ENCODE measurements around the gene GMFB. TPM values are rescaled to one million over a fixed set of nuclear protein-coding genes. Genes with fewer than 3 reads are reported as not detected.

GMFB gene
- total and polyA plus RNA-seq, 10 of the 15 experiments (the other 5 are each of a cell fraction or from before 2014, with no cell fraction given) = 29.3 to 71.0 (median 50.8) TPM

- Histone ChIP-seq H3K4me3 (no peak overlapping the region), H3K36me3 (ENCODE audit: control insufficient read depth in 2 of 2, insufficient read depth in 2 of 2, low read length in 1 of 2) (no peaks in the 10 kb centered on the region; a peak in 1 of 4 replicates), H3K27me3 (replicated peaks in 1 of 2; ENCODE audit: control insufficient read depth in 2 of 2, insufficient read depth in 2 of 2, low read length in 1 of 2) (no peaks in the 10 kb centered on the region), H3K9ac (ENCODE audit: control insufficient read depth, insufficient read depth, low read length) (no peak overlapping the region), H4K20me1 (ENCODE audit: control insufficient read depth, insufficient read depth) (no peaks in the 10 kb centered on the region), H3K4me2 (ENCODE audit: control insufficient read depth, insufficient read depth) (no peak overlapping the region), H3K27ac (ENCODE audit: control insufficient read depth, insufficient read depth) (no peak overlapping the region), H3K79me2 (ENCODE audit: control insufficient read depth, insufficient read depth, low read length) (no peaks in the 10 kb centered on the region), H3K9me3 (replicated peaks; ENCODE audit: control insufficient read depth, insufficient read depth, low read length) (no peaks in the 10 kb centered on the region), H3K4me1 (ENCODE audit: control insufficient read depth, insufficient read depth, low read length) (peaks cover 3% of the 10 kb centered on the region; the same call in 1 of the 2 replicates), H2AFZ (ENCODE audit: control insufficient read depth, low read depth, low read length) (no peak overlapping the region)
- POLR2A ChIA-PET = interaction anchor here (0.6 kb wide), 1 partner anchor 377 kb away, joined by 3 read pairs; no protein-coding TSS in a partner anchor
- RAD21 ChIA-PET (ENCODE audit: unreplicated experiment) = interaction anchor here (1.2 kb wide), 1 partner anchor 28 kb away, joined by 3 read pairs; the partner anchor contains the start of gene CGRRF1
- FAIRE-seq (no peak), DNase-seq (ENCODE audit: low read depth, low spot score) (no peak), ATAC-seq (no peak)
- SMC1A ChIA-PET (ENCODE audit: uncharacterized antibody, unreplicated experiment) = interaction anchor here (1.4 kb wide), 1 partner anchor 12 kb away, joined by 4 read pairs; no protein-coding TSS in a partner anchor
- CTCF ChIA-PET = interaction anchor here (1.6 kb wide), 1 partner anchor 17 kb away, joined by 3 read pairs; no protein-coding TSS in a partner anchor
- intact Hi-C loops (cut with micrococcal nuclease; ENCODE audit: unreplicated experiment) = no loop called here
- BruUV-seq (replicated peaks) = no TSS peak
- in situ Hi-C loops (cut with MboI) = no loop called here
- WGBS (ENCODE audit: insufficient coverage, insufficient replicate concordance, low lambda C conversion rate, missing lambda C conversion rate) = 100% methylated on average over 2 of the region's 2 CpGs
- no peak for TF ChIP-seq PKNOX1 (IDR thresholded peaks at IDR 0.05)
- no peak for TF ChIP-seq NFYA (IDR thresholded peaks at IDR 0.05; ENCODE audit: borderline replicate concordance, low read depth, low read length)
- no peak for TF ChIP-seq TBL1XR1 (IDR thresholded peaks at IDR 0.05; ENCODE audit: low read depth, low read length)
- TF ChIP-seq GABPA (IDR thresholded peaks at IDR 0.05; ENCODE audit: low read depth) = no peak
- no peak for TF ChIP-seq RELA (IDR thresholded peaks at IDR 0.05; ENCODE audit: borderline replicate concordance, partially characterized antibody)
- TF ChIP-seq, protein P1, sequence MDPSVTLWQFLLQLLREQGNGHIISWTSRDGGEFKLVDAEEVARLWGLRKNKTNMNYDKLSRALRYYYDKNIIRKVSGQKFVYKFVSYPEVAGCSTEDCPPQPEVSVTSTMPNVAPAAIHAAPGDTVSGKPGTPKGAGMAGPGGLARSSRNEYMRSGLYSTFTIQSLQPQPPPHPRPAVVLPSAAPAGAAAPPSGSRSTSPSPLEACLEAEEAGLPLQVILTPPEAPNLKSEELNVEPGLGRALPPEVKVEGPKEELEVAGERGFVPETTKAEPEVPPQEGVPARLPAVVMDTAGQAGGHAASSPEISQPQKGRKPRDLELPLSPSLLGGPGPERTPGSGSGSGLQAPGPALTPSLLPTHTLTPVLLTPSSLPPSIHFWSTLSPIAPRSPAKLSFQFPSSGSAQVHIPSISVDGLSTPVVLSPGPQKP (IDR thresholded peaks at IDR 0.05; ENCODE audit: low read depth, low read length) = no peak
- TF ChIP-seq JUNB (IDR thresholded peaks at IDR 0.05) = no peak
- TF ChIP-seq, protein P2, sequence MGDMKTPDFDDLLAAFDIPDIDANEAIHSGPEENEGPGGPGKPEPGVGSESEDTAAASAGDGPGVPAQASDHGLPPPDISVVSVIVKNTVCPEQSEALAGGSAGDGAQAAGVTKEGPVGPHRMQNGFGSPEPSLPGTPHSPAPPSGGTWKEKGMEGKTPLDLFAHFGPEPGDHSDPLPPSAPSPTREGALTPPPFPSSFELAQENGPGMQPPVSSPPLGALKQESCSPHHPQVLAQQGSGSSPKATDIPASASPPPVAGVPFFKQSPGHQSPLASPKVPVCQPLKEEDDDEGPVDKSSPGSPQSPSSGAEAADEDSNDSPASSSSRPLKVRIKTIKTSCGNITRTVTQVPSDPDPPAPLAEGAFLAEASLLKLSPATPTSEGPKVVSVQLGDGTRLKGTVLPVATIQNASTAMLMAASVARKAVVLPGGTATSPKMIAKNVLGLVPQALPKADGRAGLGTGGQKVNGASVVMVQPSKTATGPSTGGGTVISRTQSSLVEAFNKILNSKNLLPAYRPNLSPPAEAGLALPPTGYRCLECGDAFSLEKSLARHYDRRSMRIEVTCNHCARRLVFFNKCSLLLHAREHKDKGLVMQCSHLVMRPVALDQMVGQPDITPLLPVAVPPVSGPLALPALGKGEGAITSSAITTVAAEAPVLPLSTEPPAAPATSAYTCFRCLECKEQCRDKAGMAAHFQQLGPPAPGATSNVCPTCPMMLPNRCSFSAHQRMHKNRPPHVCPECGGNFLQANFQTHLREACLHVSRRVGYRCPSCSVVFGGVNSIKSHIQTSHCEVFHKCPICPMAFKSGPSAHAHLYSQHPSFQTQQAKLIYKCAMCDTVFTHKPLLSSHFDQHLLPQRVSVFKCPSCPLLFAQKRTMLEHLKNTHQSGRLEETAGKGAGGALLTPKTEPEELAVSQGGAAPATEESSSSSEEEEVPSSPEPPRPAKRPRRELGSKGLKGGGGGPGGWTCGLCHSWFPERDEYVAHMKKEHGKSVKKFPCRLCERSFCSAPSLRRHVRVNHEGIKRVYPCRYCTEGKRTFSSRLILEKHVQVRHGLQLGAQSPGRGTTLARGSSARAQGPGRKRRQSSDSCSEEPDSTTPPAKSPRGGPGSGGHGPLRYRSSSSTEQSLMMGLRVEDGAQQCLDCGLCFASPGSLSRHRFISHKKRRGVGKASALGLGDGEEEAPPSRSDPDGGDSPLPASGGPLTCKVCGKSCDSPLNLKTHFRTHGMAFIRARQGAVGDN (IDR thresholded peaks at IDR 0.05) = no peak
- TF ChIP-seq TCF3 (IDR thresholded peaks at IDR 0.05; ENCODE audit: borderline replicate concordance, insufficient read depth, low read depth, low read length) = no peak
- TF ChIP-seq, protein P3, sequence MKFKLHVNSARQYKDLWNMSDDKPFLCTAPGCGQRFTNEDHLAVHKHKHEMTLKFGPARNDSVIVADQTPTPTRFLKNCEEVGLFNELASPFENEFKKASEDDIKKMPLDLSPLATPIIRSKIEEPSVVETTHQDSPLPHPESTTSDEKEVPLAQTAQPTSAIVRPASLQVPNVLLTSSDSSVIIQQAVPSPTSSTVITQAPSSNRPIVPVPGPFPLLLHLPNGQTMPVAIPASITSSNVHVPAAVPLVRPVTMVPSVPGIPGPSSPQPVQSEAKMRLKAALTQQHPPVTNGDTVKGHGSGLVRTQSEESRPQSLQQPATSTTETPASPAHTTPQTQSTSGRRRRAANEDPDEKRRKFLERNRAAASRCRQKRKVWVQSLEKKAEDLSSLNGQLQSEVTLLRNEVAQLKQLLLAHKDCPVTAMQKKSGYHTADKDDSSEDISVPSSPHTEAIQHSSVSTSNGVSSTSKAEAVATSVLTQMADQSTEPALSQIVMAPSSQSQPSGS (IDR thresholded peaks at IDR 0.05; ENCODE audit: low read length) = no peak
- no peak for TF ChIP-seq ETV6 (conservative IDR thresholded peaks at IDR 0.05 in 1 of 2, IDR thresholded peaks at IDR 0.05 in 1 of 2; ENCODE audit: borderline replicate concordance in 1 of 2, low read depth in 1 of 2)
- no peak for TF ChIP-seq POU2F2 (IDR thresholded peaks at IDR 0.05; ENCODE audit: borderline replicate concordance, low read depth, low read length)
- no peak for TF ChIP-seq LARP7 (IDR thresholded peaks at IDR 0.05)
- TF ChIP-seq MTA2 (IDR thresholded peaks at IDR 0.05; ENCODE audit: low read depth) = no peak
- TF ChIP-seq ASH2L (IDR thresholded peaks at IDR 0.05; ENCODE audit: borderline replicate concordance, low read depth) = no peak
- TF ChIP-seq KDM1A (IDR thresholded peaks at IDR 0.05; ENCODE audit: borderline replicate concordance) = no peak
- no peak for TF ChIP-seq CREM (IDR thresholded peaks at IDR 0.05; ENCODE audit: low read depth)
- no peak for TF ChIP-seq ZSCAN29 (IDR thresholded peaks at IDR 0.05)
Measured at GRCh38 chr14:54537651-54538050, 48.9 kb upstream of the GMFB start.
